ENCODE results near the gene ROR1. TPM values are rescaled to one million over a fixed set of nuclear protein-coding genes. Genes with fewer than 3 reads are reported as not detected.

ROR1 gene
- total RNA-seq, 1 experiment from 2014 or later = 56.3 TPM

- Mint-ChIP-seq H3K9me3 (no peaks in the 10 kb centered on the region), H3K4me1 (no peaks in the 10 kb centered on the region), H3K27ac (no peak overlapping the region), H3K36me3 (no peaks in the 10 kb centered on the region), H3K27me3 (ENCODE audit: low read depth) (no peaks in the 10 kb centered on the region), H3K4me3 (no peak overlapping the region)
- ATAC-seq (peak; percentile 75), DNase-seq (ENCODE audit: low spot score) (no peak)
- TF ChIP-seq NR3C1 (CRISPR knock-in tag; conservative IDR thresholded peaks at IDR 0.05; ENCODE audit: low read depth) (no peak), ERG (CRISPR knock-in tag; IDR thresholded peaks at IDR 0.05) (no peak), ATF6 (CRISPR knock-in tag; IDR thresholded peaks at IDR 0.05) (no peak), SMAD4 (CRISPR knock-in tag; IDR thresholded peaks at IDR 0.05) (no peak), ZNF281 (CRISPR knock-in tag; IDR thresholded peaks at IDR 0.05) (no peak), ZNF396 (CRISPR knock-in tag; IDR thresholded peaks at IDR 0.05; ENCODE audit: borderline replicate concordance) (no peak), ZNF219 (CRISPR knock-in tag; IDR thresholded peaks at IDR 0.05; ENCODE audit: borderline replicate concordance) (no peak), ZNF425 (CRISPR knock-in tag; conservative IDR thresholded peaks at IDR 0.05) (no peak), USF1 (CRISPR knock-in tag; IDR thresholded peaks at IDR 0.05) (no peak), RORB (CRISPR knock-in tag; IDR thresholded peaks at IDR 0.05) (no peak)
- POLR2A ChIA-PET = no interaction called here
- CTCF ChIA-PET = no interaction called here
Measured at GRCh38 chr1:64209221-64209620, 435.4 kb downstream of the ROR1 start.

- DNase-seq (ENCODE audit: low spot score) (no peak), ATAC-seq (no peak)
- Mint-ChIP-seq H3K4me1 (no peaks in the 10 kb centered on the region), H3K4me3 (no peak overlapping the region), H3K36me3 (no peaks in the 10 kb centered on the region), H3K27me3 (ENCODE audit: low read depth) (no peaks in the 10 kb centered on the region), H3K27ac (no peak overlapping the region), H3K9me3 (no peaks in the 10 kb centered on the region)
- TF ChIP-seq TCF7 (CRISPR knock-in tag; IDR thresholded peaks at IDR 0.05; ENCODE audit: low read depth) (no peak), ZNF121 (CRISPR knock-in tag; IDR thresholded peaks at IDR 0.05) (no peak), ZMAT4 (CRISPR knock-in tag; IDR thresholded peaks at IDR 0.05) (no peak), CREB1 (CRISPR knock-in tag; IDR thresholded peaks at IDR 0.05) (no peak), FOXJ3 (CRISPR knock-in tag; IDR thresholded peaks at IDR 0.05; ENCODE audit: borderline replicate concordance) (no peak), TEAD1 (CRISPR knock-in tag; IDR thresholded peaks at IDR 0.05) (no peak)
- ChIA-PET CTCF (no interaction called here), POLR2A (no interaction called here)
Measured at GRCh38 chr1:64212031-64212430, 438.2 kb downstream of the ROR1 start.
